Esophagus (tissue), 2 donors: ENCODE results near the gene RINL. TPM values are rescaled to one million over a fixed set of nuclear protein-coding genes. Genes with fewer than 3 reads are reported as not detected.

ENCODE experiments used
- H3K27ac ChIP-seq, 2 donors: one replicate each; pipeline ENCODE4 v1.5.1; 2013; ENCODE audit warnings: low read depth in 2 of 2, mild to moderate bottlenecking in 2 of 2, inconsistent platforms in 1 of 2, low read length in 1 of 2, moderate library complexity in 1 of 2
- H3K27me3 ChIP-seq, 2 donors: one replicate each; pipeline ENCODE4 v1.6.1; 2013; ENCODE audit warnings: low read length in 2 of 2, control low read depth in 1 of 2, mild to moderate bottlenecking in 1 of 2; ENCODE audit not compliant: insufficient read depth in 2 of 2, control insufficient read depth in 1 of 2
- H3K36me3 ChIP-seq, 2 donors: one replicate each; pipeline ENCODE4 v1.6.1; 2013; ENCODE audit warnings: low read length in 1 of 2; ENCODE audit not compliant: control insufficient read depth in 2 of 2, insufficient read depth in 2 of 2
- H3K4me1 ChIP-seq, 2 donors: one replicate each; pipeline ENCODE4 v1.6.1; 2013; ENCODE audit warnings: low read length in 1 of 2; ENCODE audit not compliant: control insufficient read depth in 2 of 2, insufficient read depth in 2 of 2
- H3K4me3 ChIP-seq, 2 donors: one replicate each; pipeline ENCODE4 v1.5.1; 2013; ENCODE audit warnings: low read length in 2 of 2, mild to moderate bottlenecking in 2 of 2, low read depth in 1 of 2, moderate library complexity in 1 of 2
- H3K9me3 ChIP-seq, 2 donors: one replicate each; pipeline ENCODE4 v1.6.1; 2013; ENCODE audit warnings: mild to moderate bottlenecking in 2 of 2, low read depth in 1 of 2, low read length in 1 of 2, moderate library complexity in 1 of 2; ENCODE audit not compliant: control insufficient read depth in 2 of 2, insufficient read depth in 1 of 2
- WGBS, 2 donors: extraction: QIAGEN DNeasy Blood & Tissue Kit; methylation state at CpG; one replicate each; pipeline ENCODE4 v1.1.7; 2013; 5-methylcytosine and 5-hydroxymethylcytosine counted together
- polyA plus RNA-seq, 2 donors: library from polyadenylated mRNA; stranded (reverse); fragments of 200-250 nt; gene quantifications; one replicate each; pipeline ENCODE4 v1.2.3, GENCODE V29; 2013
- donor health status: healthy with polysubstance abuse.
- donor health status: Bipolar disorder and iron deficiency.

Gene RINL
- polyA plus RNA-seq, 2 donors: 8.4 to 20.5 TPM

DNA sequence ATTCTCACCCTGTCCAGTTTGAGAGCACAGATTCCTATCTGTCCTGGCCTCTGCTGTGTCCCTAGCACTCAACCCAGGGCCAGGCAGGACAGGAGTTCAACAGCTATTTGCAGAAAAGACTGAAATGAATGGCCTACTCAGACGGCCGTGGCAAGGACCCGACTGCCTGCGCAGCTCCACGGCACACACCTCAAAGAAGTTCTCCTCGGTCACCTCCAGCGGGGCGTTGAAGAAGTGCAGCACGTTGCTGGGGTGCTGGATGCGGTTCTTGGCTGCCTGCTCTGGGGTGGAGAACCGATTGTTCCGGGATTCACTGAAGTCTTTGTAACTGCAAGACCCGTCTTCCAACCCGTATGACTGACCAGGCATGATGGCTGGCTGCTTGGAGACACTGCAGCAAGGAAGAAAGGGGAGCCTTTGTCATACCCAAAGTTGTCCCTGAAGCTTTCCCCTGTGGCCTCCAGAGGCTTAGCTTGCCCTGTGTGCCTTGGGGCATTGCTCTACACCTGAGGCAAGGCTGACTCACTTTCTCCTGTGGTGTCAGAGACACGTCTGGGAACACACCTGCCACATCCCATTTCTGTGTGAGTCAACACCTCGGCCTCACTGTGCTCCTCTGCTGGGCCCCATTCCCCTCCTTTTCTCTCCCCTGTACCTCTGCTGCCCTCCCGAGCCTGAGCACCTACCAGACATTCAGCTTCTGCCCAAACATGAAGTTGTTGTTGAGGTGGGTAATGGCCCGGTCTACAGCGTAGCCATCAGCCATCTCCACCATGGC, 39.7 kb downstream of the RINL start:
- H3K36me3 ChIP-seq: peaks cover 34 to 65% of the 10 kb centered on the region in 2 donors
- 48 to 53% methylated on average over 19 of the region's 19 CpGs for WGBS, 2 donors

DNA sequence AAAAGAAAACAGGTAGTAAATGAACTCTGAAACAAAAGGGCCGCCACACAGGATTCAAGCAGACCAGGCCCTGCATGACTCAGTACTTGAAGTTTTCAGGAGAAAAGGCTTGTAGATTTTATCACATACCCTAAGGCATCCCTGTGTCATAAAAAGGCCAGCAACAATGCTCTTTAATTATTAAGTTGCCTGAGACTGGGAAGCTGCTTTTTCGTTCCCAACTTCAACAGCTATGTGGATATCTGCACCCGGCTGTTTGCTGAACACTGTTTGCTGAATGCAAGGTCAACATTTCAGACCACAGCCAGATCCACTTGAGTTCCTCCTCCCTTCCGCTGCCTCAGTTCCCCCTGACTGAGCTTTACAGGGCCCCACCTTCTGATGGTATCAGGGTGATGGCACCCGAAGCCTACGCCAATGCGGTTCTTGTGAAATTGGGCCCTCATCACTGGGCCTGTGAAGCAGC, 40.4 kb downstream of the RINL start:
- no peaks in the 10 kb centered on the region for H3K27me3 ChIP-seq
- peaks cover 0 to 13% of the 10 kb centered on the region in 2 donors for H3K4me1 ChIP-seq
- no peaks in the 10 kb centered on the region for H3K9me3 ChIP-seq
- no peak overlapping the region for H3K4me3 ChIP-seq
- H3K27ac ChIP-seq: peak overlapping the region; percentile 88 to 92
- 56 to 59% methylated on average over 7 of the region's 7 CpGs for WGBS, 2 donors
- peaks cover 29 to 58% of the 10 kb centered on the region in 2 donors for H3K36me3 ChIP-seq

More for the DNA sequence above, 39.7 kb downstream of the RINL start:
- H3K27ac ChIP-seq: peak overlapping the region; percentile 88 to 92
- peaks cover 2 to 13% of the 10 kb centered on the region in 2 donors for H3K4me1 ChIP-seq
- no peaks in the 10 kb centered on the region for H3K9me3 ChIP-seq
- no peak overlapping the region for H3K4me3 ChIP-seq
- no peaks in the 10 kb centered on the region for H3K27me3 ChIP-seq

DNA sequence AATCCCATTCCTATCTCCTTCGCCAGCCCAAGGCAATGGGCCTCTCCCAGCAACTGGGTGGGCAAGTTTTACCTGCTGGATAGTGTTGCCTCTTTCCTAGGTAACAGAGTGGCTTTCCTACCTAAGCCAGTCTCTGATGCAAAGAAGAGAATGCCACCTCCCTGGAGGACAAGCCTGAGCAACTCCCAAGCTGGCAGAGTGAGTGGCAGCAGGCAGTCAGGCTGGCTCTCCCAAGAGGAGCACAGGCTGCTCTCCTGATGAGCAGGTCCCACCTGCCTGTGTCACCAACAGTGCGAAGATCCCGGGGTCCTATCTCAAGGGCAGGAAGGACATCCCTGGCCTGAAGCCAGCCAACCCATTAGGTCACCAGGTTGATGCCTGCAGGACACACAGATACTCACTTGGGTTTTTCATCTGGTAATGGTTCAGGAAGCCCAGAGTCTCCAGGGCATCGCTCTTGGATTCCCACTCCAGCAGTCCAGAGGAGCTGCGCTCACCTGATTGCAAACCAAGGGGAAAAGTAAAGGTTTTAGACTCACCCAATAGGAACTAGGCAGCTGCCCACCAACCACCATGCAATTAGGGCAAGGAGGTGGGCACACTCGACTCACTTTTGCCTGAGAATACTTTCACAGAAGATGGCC, 41.0 kb downstream of the RINL start:
- H3K4me1 ChIP-seq: peaks cover 0 to 13% of the 10 kb centered on the region in 2 donors
- H3K4me3 ChIP-seq: no peak overlapping the region
- 60 to 73% methylated on average over 6 of the region's 6 CpGs for WGBS, 2 donors
- H3K36me3 ChIP-seq: peaks cover 24 to 53% of the 10 kb centered on the region in 2 donors
- no peaks in the 10 kb centered on the region for H3K9me3 ChIP-seq
- no peaks in the 10 kb centered on the region for H3K27me3 ChIP-seq
- H3K27ac ChIP-seq: peak overlapping the region; percentile 88 to 92

DNA sequence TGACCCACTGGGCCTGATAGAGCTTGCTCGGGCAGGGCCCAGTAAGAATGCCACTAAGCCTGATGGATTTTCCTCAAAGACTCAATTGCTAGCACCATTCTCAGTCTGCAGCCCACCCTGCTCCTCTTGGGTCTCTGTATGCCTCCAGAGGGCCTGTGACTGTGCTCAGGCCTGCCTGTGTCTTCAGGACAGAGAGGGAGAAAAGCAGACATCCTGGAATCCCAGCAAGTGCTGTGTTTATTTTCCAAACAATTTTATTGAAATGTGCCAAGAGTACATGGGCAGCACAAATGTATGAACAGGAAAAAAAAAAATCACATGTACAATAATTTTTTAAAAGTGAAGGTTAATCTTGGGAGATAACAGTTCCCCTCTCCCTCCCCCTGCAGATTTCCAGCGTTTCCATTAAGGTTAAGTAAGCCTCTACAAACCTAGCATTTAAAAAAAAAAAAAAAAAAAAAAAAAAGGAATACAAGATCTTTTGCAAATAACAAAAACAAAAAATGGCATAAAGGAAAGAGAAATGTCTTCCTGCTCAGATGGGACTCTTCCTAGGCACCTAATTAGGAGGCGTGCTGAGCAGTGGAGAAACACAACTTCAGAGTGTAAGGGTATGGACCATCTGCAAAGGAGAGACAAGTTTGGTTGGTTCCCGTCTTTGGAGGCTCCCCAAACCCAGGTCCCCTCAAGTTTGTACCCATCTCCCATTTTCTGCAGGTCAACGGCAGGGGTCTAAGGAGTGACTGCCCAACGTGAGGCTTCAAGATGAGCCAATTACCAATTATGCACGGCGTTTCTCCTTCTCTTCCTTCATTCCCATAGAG, 41.7 kb downstream of the RINL start:
- Histone ChIP-seq H3K9me3 (no peaks in the 10 kb centered on the region), H3K4me3 (no peak overlapping the region), H3K36me3 (peaks cover 21 to 50% of the 10 kb centered on the region in 2 donors), H3K27ac (peak overlapping the region; percentile 88 to 92), H3K4me1 (peaks cover 0 to 13% of the 10 kb centered on the region in 2 donors), H3K27me3 (no peaks in the 10 kb centered on the region)
- 51 to 57% methylated on average over 8 of the region's 8 CpGs for WGBS, 2 donors

DNA sequence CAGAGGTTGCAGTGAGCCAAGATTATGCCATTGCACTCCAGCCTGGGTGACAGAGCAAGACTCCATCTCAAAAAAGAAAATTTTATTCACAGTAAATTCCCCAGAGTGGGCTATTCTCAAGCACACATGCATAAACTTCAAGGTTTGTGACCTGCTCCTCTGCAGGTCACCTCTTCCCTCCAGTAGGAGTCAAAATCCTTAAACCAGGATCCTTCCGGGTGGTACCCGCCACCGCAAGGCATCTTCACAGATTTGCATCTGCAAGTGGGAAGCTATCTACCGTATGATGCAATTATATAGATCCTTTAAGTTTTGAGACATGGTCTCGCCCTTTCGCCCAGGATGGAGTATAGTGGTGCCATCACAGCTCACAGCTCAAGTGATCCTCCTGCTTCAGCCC, 43.5 kb downstream of the RINL start:
- H3K27me3 ChIP-seq: no peaks in the 10 kb centered on the region
- peaks cover 16 to 37% of the 10 kb centered on the region in 2 donors for H3K36me3 ChIP-seq
- H3K27ac ChIP-seq: no peak overlapping the region
- 94 to 95% methylated on average over 6 of the region's 6 CpGs for WGBS, 2 donors
- no peaks in the 10 kb centered on the region for H3K9me3 ChIP-seq
- no peak overlapping the region for H3K4me3 ChIP-seq
- peaks cover 2 to 13% of the 10 kb centered on the region in 2 donors for H3K4me1 ChIP-seq

DNA sequence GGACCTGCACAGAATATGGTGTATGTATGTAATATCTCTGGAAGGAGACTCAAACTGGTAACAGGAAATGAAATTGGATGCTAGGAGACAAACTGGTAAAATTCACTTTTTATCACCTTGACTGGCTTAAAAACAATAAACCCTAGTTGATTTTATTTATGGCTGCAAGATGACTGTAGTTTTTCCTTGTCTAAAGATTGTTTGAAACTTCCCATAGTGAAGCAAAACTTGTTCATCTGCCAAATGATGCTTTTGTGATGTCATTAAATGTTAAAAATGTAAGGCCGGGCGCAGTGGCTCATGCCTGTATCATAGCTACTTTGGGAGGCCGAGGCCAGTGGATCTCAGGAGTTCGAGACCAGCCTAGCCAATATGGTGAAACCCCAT, 44.0 kb downstream of the RINL start:
- Histone ChIP-seq H3K27ac (no peak overlapping the region), H3K4me1 (peaks cover 2 to 13% of the 10 kb centered on the region in 2 donors), H3K36me3 (peaks cover 16 to 32% of the 10 kb centered on the region in 2 donors), H3K27me3 (no peaks in the 10 kb centered on the region), H3K4me3 (no peak overlapping the region), H3K9me3 (no peaks in the 10 kb centered on the region)
- WGBS, 2 donors: 89 to 96% methylated on average over 4 of the region's 4 CpGs

DNA sequence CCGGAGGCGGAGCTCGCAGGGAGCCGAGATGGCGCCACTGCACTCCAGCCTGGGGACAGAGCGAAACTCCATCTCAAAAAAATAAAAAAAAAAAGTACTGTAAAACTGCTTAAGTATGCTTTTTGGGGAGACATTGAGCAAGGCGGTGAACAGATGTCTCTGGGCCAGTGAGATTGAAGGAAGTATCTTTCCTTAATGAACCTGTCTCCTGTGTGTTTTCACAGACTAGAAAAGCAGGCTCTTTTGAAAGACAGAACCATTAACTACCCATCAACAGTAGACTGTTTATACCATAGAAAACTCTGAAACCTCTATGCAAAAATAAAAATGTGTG, 45.0 kb downstream of the RINL start:
- Histone ChIP-seq H3K9me3 (no peaks in the 10 kb centered on the region), H3K4me1 (peaks cover 2 to 12% of the 10 kb centered on the region in 2 donors), H3K27ac (peak overlapping the region; percentile 26 to 78), H3K27me3 (no peaks in the 10 kb centered on the region), H3K4me3 (no peak overlapping the region), H3K36me3 (peaks cover 11 to 22% of the 10 kb centered on the region in 2 donors)
- 88 to 91% methylated on average over 7 of the region's 7 CpGs for WGBS, 2 donors

DNA sequence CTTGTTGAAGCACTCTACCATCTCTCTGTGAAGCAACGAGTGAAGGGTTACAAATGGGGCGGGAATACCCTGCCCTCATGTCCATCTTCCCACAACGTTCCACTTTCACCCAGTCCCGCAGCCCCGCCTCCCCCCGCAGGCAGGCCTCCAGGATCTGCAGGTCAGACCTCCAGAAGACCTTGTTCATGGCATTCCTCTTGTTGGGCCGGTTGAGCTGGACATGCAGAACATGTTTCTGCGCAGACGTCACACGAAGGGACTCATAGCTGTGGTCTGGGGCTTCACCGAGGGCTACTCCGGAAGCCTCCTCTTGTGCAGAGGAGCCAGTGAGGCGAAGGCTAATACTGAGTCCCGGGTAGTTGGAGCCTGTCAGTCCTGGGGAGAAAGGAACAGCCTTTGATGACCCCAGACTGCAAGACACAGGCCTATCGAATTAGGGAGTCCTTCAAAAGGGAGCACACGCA, 46.9 kb downstream of the RINL start:
- Histone ChIP-seq H3K27ac (peak overlapping the region; percentile 94 to 97), H3K36me3 (peaks cover 3 to 11% of the 10 kb centered on the region in 2 donors), H3K27me3 (no peaks in the 10 kb centered on the region), H3K4me1 (peaks cover 0 to 2% of the 10 kb centered on the region in 2 donors), H3K9me3 (no peaks in the 10 kb centered on the region), H3K4me3 (peak overlapping the region; percentile 76 to 79)
- WGBS, 2 donors: 2% methylated on average over 16 of the region's 16 CpGs

DNA sequence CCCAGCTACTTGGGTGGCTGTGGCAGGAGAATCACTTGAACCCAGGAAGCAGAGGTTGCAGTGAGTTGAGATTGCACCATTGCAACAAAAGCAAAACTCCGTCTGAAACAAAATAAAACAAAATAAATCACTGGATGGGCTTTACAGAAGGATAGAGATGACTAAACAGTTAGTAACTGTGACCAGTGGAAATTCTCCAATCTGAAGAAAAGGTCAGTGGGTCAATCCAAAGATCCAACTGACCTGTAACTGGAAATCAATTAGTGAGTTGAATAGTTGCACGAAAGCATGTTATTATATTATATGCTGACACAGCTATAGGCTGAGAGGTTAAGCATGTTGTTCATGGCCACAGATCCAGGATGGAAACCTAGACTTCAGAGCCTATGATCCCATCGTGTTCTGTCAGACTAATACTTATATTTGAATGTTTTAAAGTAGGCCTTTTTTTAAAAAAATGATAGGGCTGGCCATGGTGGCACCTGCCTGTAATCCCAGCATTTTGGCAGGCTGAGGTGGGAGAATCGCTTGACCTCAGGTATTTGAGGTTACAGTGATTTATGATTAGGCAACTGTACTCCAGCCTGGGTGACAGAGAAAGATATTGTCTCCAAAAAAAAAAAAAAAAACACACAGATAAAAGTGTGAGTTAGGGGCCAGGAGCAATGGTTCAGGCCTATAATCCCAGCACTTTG, 47.9 kb downstream of the RINL start:
- no peaks in the 10 kb centered on the region for H3K9me3 ChIP-seq
- 63 to 75% methylated on average over 4 of the region's 4 CpGs for WGBS, 2 donors
- peaks cover 0 to 2% of the 10 kb centered on the region in 2 donors for H3K4me1 ChIP-seq
- no peaks in the 10 kb centered on the region for H3K27me3 ChIP-seq
- H3K27ac ChIP-seq: no peak overlapping the region
- H3K36me3 ChIP-seq: peaks cover 3% of the 10 kb centered on the region in 2 donors
- H3K4me3 ChIP-seq: no peak overlapping the region
